Aorta (tissue), 5 donors: ENCODE measurements around the gene ARID3A. TPM values are rescaled to one million over a fixed set of nuclear protein-coding genes. Genes with fewer than 3 reads are reported as not detected.
A peak's percentile ranks its signal among the peaks of the same experiment; 100 is the strongest.
"Not testable (repeated sequence)": the region's sequence is repeated elsewhere in the genome, so short reads cannot be mapped to it uniquely, and the experiment has no call there.

Source experiments
- ATAC-seq: fragments of 200-7000 bp; cut with Tn5 transposase; one replicate; pipeline ENCODE4 v1.9.1; 2022; ENCODE audit warnings: moderate library complexity; ENCODE audit not compliant: low FRiP score
- DNase-seq, 2 donors: peaks; one replicate each; pipeline ENCODE4 v3.0.0-alpha.2; 2020
- H3K27ac ChIP-seq, 2 donors: one replicate each; pipeline ENCODE4 v1.5.1; 2013; ENCODE audit warnings: low read length in 2 of 2, mild to moderate bottlenecking in 2 of 2, moderate library complexity in 2 of 2, control low read depth in 1 of 2, inconsistent platforms in 1 of 2, low read depth in 1 of 2
- H3K27me3 ChIP-seq, 2 donors: one replicate each; pipeline ENCODE4 v1.6.1; 2013; ENCODE audit warnings: control low read depth in 1 of 2, low read length in 1 of 2, mild to moderate bottlenecking in 1 of 2, moderate library complexity in 1 of 2; ENCODE audit not compliant: insufficient read depth in 2 of 2, control insufficient read depth in 1 of 2
- H3K36me3 ChIP-seq, 2 donors: one replicate each; pipeline ENCODE4 v1.6.1; 2013; ENCODE audit warnings: control low read depth in 1 of 2, low read length in 1 of 2, mild to moderate bottlenecking in 1 of 2; ENCODE audit not compliant: insufficient read depth in 2 of 2, control insufficient read depth in 1 of 2
- H3K4me1 ChIP-seq, 2 donors: one replicate each; pipeline ENCODE4 v1.6.1; 2013; ENCODE audit warnings: low read length in 2 of 2, control low read depth in 1 of 2, mild to moderate bottlenecking in 1 of 2, moderate library complexity in 1 of 2; ENCODE audit not compliant: insufficient read depth in 2 of 2, control insufficient read depth in 1 of 2
- H3K4me3 ChIP-seq, 2 donors: one replicate each; pipeline ENCODE4 v1.5.1; 2013; ENCODE audit warnings: low read length in 2 of 2, control low read depth in 1 of 2, mild to moderate bottlenecking in 1 of 2
- H3K9me3 ChIP-seq: one replicate; pipeline ENCODE4 v1.6.1; 2013; ENCODE audit warnings: mild to moderate bottlenecking, low read length; ENCODE audit not compliant: control insufficient read depth
- WGBS, 2 donors: extraction: QIAGEN DNeasy Blood & Tissue Kit; methylation state at CpG; one replicate each; pipeline ENCODE4 v1.1.7; 2013; 5-methylcytosine and 5-hydroxymethylcytosine counted together
- intact Hi-C, 2 donors: fragments of 100-400 bp; cut with DNase I; formaldehyde crosslinking; loops; one replicate each; pipeline versions ENCODE4 v1.14.2 to v1.15.0; 2022
- polyA plus RNA-seq, 2 donors: library from polyadenylated mRNA; stranded (reverse); fragments of 200-250 nt; gene quantifications; one replicate each; pipeline ENCODE4 v1.2.3, GENCODE V29; 2013
- total RNA-seq, 2 donors: library from RNA; stranded (reverse); fragmentation: NEBNext Ultra II Directional; extraction: Animal tissue kit (Norgen Biotek cat#: 25700); gene quantifications; one replicate each; pipeline ENCODE4 v1.2.1, GENCODE V29; 2021
- donor health status: healthy with polysubstance abuse.
- donor health status: Bipolar disorder and iron deficiency.
- donor health status: DM: no; HTN: no; CAD: no.
- donor health status: DM: no; HTN: no; CAD: no.
- donor health status: DM: yes; HTN: yes; CAD: no.

Gene ARID3A
- total and polyA plus RNA-seq, 4 donors = 0.97 to 13.8 (median 5.3) TPM

DNA sequence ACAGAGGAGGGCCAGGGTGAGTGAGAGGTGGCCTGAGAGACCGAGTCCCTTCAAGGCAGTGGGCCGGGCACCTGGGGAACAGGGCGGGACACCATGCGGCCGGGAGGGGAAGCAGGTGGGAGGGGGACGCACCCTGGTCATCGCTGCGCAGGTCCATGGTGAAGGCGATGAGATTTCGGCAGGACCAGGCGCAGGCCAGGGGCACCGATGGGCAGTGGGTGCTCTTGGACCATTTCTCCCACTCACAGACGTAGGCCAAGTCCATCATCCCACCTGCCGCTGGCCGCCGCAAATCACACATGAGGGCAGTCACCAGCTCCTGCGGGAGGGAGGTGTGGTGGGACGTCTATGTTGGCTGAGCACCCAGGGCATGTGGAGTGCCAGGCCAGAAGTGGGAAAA, 35.0 kb upstream of the ARID3A start:
- intact Hi-C loops = loop anchor here in 1 of 2 donors (10.0 kb wide), 1 partner anchor 204 kb away; the partner anchor contains the start of gene POLR2E
- DNase-seq (no peak), ATAC-seq (no peak)
- Histone ChIP-seq H3K27ac (no peak overlapping the region), H3K36me3 (peaks cover 0 to 4% of the 10 kb centered on the region in 2 donors), H3K9me3 (no peaks in the 10 kb centered on the region), H3K27me3 (no peaks in the 10 kb centered on the region), H3K4me1 (no peaks in the 10 kb centered on the region), H3K4me3 (no peak overlapping the region)
- 86 to 87% methylated on average over 18 of the region's 18 CpGs for WGBS, 2 donors

- not testable (repeated sequence) for ATAC-seq, H3K4me1 ChIP-seq, H3K27me3 ChIP-seq, DNase-seq, H3K9me3 ChIP-seq, H3K27ac ChIP-seq, H3K36me3 ChIP-seq
- WGBS, 2 donors = 82 to 85% methylated on average over 33 to 50 of the region's 50 CpGs
- H3K4me3 ChIP-seq = peak overlapping the region in 1 of 2 donors; percentile 93
- intact Hi-C loops = loop anchor here in 1 of 2 donors (10.0 kb wide), 1 partner anchor 203 kb away; the partner anchor contains the start of gene POLR2E
Measured at GRCh38 chr19:891421-892200, 34.2 kb upstream of the ARID3A start.

GRCh38 chr19:892243-892893, 33.5 kb upstream of the ARID3A start:
- Histone ChIP-seq H3K36me3 (peaks cover 0 to 4% of the 10 kb centered on the region in 2 donors), H3K4me3 (peak overlapping the region; percentile 67 to 93), H3K27me3 (no peaks in the 10 kb centered on the region), H3K27ac (no peak overlapping the region), H3K9me3 (no peaks in the 10 kb centered on the region), H3K4me1 (no peaks in the 10 kb centered on the region)
- no peak for DNase-seq
- intact Hi-C loops = loop anchor here in 1 of 2 donors (10.0 kb wide), 1 partner anchor 202 kb away; the partner anchor contains the start of gene POLR2E
- 4 to 5% methylated on average over 21 to 27 of the region's 27 CpGs for WGBS, 2 donors
- no peak for ATAC-seq

- WGBS, 2 donors = 0 to 1% methylated on average over 51 to 69 of the region's 69 CpGs
- no peaks in the 10 kb centered on the region for H3K9me3 ChIP-seq
- intact Hi-C loops = loop anchor here in 1 of 2 donors (10.0 kb wide), 1 partner anchor 202 kb away; the partner anchor contains the start of gene POLR2E
- H3K27ac ChIP-seq = peak within 1 kb of the TSS in 1 of 2 donors; percentile 70
- ATAC-seq (peak; percentile 95), DNase-seq (peak; percentile 95 to 96)
- peak within 1 kb of the TSS; percentile 67 to 93 for H3K4me3 ChIP-seq
- H3K27me3 ChIP-seq = no peaks in the 10 kb centered on the region
- no peaks in the 10 kb centered on the region for H3K4me1 ChIP-seq
- H3K36me3 ChIP-seq = peaks cover 0 to 4% of the 10 kb centered on the region in 2 donors
Measured at GRCh38 chr19:892894-893689, 32.7 kb upstream of the ARID3A start, which contains the start of the genes MED16 and RNU6-9. TSS of gene MED16 (minus strand) at chr19:893187. CDS start at chr19:891131, 2,056 bp downstream. TSS of gene RNU6-9 (plus strand) at chr19:893484.

DNA sequence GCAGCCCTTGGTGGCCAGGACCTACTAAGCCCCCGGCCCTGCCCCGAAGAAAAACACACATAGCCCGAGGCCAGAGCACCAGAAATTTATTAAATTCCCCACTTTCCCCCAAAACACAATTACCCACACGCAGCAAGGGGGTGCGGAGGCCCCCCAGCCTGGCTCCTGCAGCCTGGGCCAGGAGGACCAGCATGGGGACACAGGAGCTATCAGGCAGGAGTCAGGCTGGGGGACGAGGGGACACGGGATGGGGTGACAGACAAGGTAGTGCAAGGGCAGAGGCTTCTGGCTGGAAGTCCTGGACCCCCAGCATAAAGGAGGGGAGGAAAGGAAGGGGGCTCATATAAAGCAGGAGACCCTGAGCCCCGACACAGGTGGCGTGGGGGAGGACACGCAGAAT, 29.4 kb upstream of the ARID3A start:
- 87 to 96% methylated on average over 10 of the region's 10 CpGs for WGBS, 2 donors
- Histone ChIP-seq H3K4me1 (no peaks in the 10 kb centered on the region), H3K4me3 (no peak overlapping the region), H3K27ac (no peak overlapping the region), H3K27me3 (no peaks in the 10 kb centered on the region), H3K36me3 (no peaks in the 10 kb centered on the region), H3K9me3 (no peaks in the 10 kb centered on the region)
- ATAC-seq (no peak), DNase-seq (no peak)
- intact Hi-C loops = loop anchor here in 1 of 2 donors (10.0 kb wide), 1 partner anchor 198 kb away; the partner anchor contains the start of gene POLR2E

- Histone ChIP-seq H3K27me3 (no peaks in the 10 kb centered on the region), H3K27ac (no peak overlapping the region), H3K36me3 (no peaks in the 10 kb centered on the region), H3K9me3 (no peaks in the 10 kb centered on the region), H3K4me1 (no peaks in the 10 kb centered on the region), H3K4me3 (no peak overlapping the region)
- ATAC-seq = no peak
- 91 to 92% methylated on average over 11 of the region's 11 CpGs for WGBS, 2 donors
- no peak for DNase-seq
- intact Hi-C loops = loop anchor here in 1 of 2 donors (10.0 kb wide), 1 partner anchor 198 kb away; the partner anchor contains the start of gene POLR2E
Measured at GRCh38 chr19:896999-897398, 28.8 kb upstream of the ARID3A start.

DNA sequence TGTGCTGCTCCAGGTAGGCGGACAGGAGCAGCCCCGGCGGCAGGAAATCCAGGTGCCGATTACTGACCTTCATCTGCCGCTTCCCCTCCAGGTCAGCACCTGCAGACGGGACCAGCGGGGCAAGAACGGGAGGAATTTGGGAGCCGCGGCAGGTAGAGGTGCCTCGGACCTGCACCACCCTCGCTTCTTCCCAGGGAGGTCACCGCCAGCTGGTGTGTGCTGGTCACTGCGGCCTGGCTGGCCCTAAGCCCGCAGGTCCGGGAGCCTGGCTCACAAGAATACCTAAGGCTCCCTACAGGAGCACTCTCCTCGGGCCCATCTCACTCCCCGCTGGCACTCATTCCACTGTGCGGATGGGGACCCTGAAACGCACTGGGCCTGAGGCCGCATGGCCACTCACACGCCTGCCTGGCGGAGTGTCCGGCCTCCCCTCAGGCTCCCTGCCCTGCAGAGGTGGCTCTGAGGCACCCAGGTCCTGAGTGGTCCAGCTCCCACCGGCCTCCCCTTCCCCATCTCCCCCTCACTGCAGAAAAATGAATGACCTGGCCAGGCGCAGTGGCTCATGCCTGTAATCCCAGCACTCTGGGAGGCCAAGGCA, 28.3 kb upstream of the ARID3A start:
- Histone ChIP-seq H3K4me3 (no peak overlapping the region), H3K4me1 (no peaks in the 10 kb centered on the region), H3K36me3 (no peaks in the 10 kb centered on the region), H3K27ac (no peak overlapping the region), H3K9me3 (no peaks in the 10 kb centered on the region), H3K27me3 (no peaks in the 10 kb centered on the region)
- DNase-seq (no peak), ATAC-seq (no peak)
- 90 to 93% methylated on average over 25 to 26 of the region's 26 CpGs for WGBS, 2 donors
- intact Hi-C loops = loop anchor here in 1 of 2 donors (10.0 kb wide), 1 partner anchor 197 kb away; the partner anchor contains the start of gene POLR2E

DNA sequence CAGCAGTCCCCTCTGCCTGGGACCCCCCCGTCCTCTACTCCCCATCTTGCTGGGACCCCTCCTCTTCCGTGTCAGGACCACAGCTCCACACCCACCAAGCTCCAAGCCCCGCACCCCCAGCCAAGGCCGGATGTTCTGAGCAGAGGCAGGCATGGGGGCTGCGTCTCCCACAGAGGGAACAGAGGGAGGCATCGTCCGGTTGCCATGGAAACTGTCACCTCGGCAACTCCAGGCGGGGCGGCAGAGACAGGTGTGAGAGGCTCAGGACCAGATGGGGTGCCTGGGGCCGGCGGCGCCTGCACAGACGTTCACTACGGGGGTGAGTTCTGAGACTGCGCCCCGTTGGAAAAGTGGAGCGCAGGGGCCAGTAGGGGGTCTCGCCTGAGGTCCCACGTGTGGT, 27.2 kb upstream of the ARID3A start:
- Histone ChIP-seq H3K4me1 (no peaks in the 10 kb centered on the region), H3K9me3 (no peaks in the 10 kb centered on the region), H3K27me3 (no peaks in the 10 kb centered on the region), H3K4me3 (no peak overlapping the region), H3K36me3 (no peaks in the 10 kb centered on the region), H3K27ac (no peak overlapping the region)
- DNase-seq = no peak
- ATAC-seq = no peak
- intact Hi-C loops = loop anchor here in 1 of 2 donors (10.0 kb wide), 1 partner anchor 196 kb away; the partner anchor contains the start of gene POLR2E
- 76 to 79% methylated on average over 19 to 20 of the region's 20 CpGs for WGBS, 2 donors
